GM23338 (cell line): ENCODE measurements around the gene GRIK1. TPM values are rescaled to one million over a fixed set of nuclear protein-coding genes. Genes with fewer than 3 reads are reported as not detected.

Experiments
- ATAC-seq: fragments of 200-7000 bp; cut with Tn5 transposase; 3 replicates; pipeline ENCODE4 v1.9.1; 2020
- DNase-seq: peaks from one replicate; pipeline ENCODE4 v3.0.0-alpha.2; 2015; ENCODE audit warnings: low spot score
- H2AFZ ChIP-seq: fragments of 200-600 bp; sonication (generic); 2 replicates; pipeline ENCODE4 v1.8.0; 2016; ENCODE audit warnings: antibody characterized with exemption, mild to moderate bottlenecking, moderate library complexity
- H3F3A ChIP-seq: fragments of 200-600 bp; sonication (generic); replicated peaks from 2 replicates; pipeline ENCODE4 v1.8.0; 2017; ENCODE audit warnings: antibody characterized with exemption, mixed run types, low read depth
- H3K27ac ChIP-seq: fragments of 200-600 bp; sonication (generic); 2 replicates; pipeline ENCODE4 v1.6.1; 2016; ENCODE audit warnings: low read depth
- H3K27me3 ChIP-seq: fragments of 200-600 bp; sonication (generic); 2 replicates; pipeline ENCODE4 v1.8.0; 2016; ENCODE audit warnings: mild to moderate bottlenecking, mixed run types, moderate library complexity; ENCODE audit not compliant: insufficient read depth
- H3K36me3 ChIP-seq: fragments of 200-600 bp; sonication (generic); 2 replicates; pipeline ENCODE4 v1.8.0; 2016; ENCODE audit warnings: mild to moderate bottlenecking; ENCODE audit not compliant: insufficient read depth
- H3K4me1 ChIP-seq: fragments of 200-600 bp; sonication (generic); 2 replicates; pipeline ENCODE4 v1.8.0; 2016; ENCODE audit warnings: mild to moderate bottlenecking, moderate library complexity; ENCODE audit not compliant: insufficient read depth
- H3K4me2 ChIP-seq: fragments of 200-600 bp; sonication (generic); 2 replicates; pipeline ENCODE4 v1.7.1; 2017; ENCODE audit warnings: mixed run types
- H3K4me3 ChIP-seq: fragments of 200-600 bp; sonication (generic); 2 replicates; pipeline ENCODE4 v1.6.1; 2016; ENCODE audit warnings: mixed run types
- H3K79me2 ChIP-seq: fragments of 200-600 bp; sonication (generic); replicated peaks from 2 replicates; pipeline ENCODE4 v1.8.0; 2017; ENCODE audit warnings: mild to moderate bottlenecking; ENCODE audit not compliant: insufficient read depth
- H3K9me2 ChIP-seq: fragments of 200-600 bp; sonication (generic); 2 replicates; pipeline ENCODE4 v1.8.0; 2017; ENCODE audit not compliant: insufficient read depth
- H4K20me1 ChIP-seq: fragments of 200-600 bp; sonication (generic); replicated peaks from 2 replicates; pipeline ENCODE4 v1.8.0; 2017; ENCODE audit warnings: mild to moderate bottlenecking; ENCODE audit not compliant: insufficient read depth
- H3K27ac Mint-ChIP-seq: 2 replicates; pipeline ENCODE4 v1.8.0; 2020; ENCODE audit warnings: inconsistent platforms, mild to moderate bottlenecking, moderate library complexity, mixed read lengths
- H3K27me3 Mint-ChIP-seq: 3 replicates; pipeline ENCODE4 v1.8.0; 2022; ENCODE audit warnings: low read depth, mild to moderate bottlenecking, moderate library complexity, mixed read lengths, inconsistent platforms; ENCODE audit not compliant: insufficient read depth, poor library complexity
- H3K36me3 Mint-ChIP-seq: 3 replicates; pipeline ENCODE4 v1.8.0; 2021; ENCODE audit warnings: low read depth, mild to moderate bottlenecking, inconsistent platforms, moderate library complexity, mixed read lengths
- H3K4me1 Mint-ChIP-seq: 3 replicates; pipeline ENCODE4 v1.8.0; 2020; ENCODE audit warnings: mild to moderate bottlenecking, inconsistent platforms, mixed read lengths
- H3K4me3 Mint-ChIP-seq: 3 replicates; pipeline ENCODE4 v1.8.0; 2021; ENCODE audit warnings: moderate library complexity, mild to moderate bottlenecking, inconsistent platforms, mixed read lengths
- H3K9me3 Mint-ChIP-seq: 3 replicates; pipeline ENCODE4 v1.8.0; 2020; ENCODE audit warnings: moderate library complexity, mild to moderate bottlenecking, inconsistent platforms, mixed read lengths
- CREB1 ChIP-seq: fragments of 250-450 bp; sonication (Bioruptor Pico); IDR thresholded peaks from 2 replicates; pipeline ENCODE4 v1.5.0; 2020; ENCODE audit warnings: low read depth, mild to moderate bottlenecking, moderate library complexity
- CTCF ChIP-seq, 2 experiments: fragments of 200-600 bp in 1 of 2; sonication (generic) in 1 of 2; conservative IDR thresholded peaks; 2 replicates each; pipeline versions ENCODE4 v1.5.1 to v1.6.1; 2016 to 2017; ENCODE audit warnings: antibody characterized with exemption in 2 of 2, low read depth in 2 of 2, mild to moderate bottlenecking in 2 of 2, moderate library complexity in 1 of 2
- EZH2 ChIP-seq: fragments of 200-600 bp; sonication (generic); IDR thresholded peaks from one replicate; pipeline ENCODE4 v1.8.0; 2017; ENCODE audit warnings: antibody characterized with exemption, mild to moderate bottlenecking, low read depth; ENCODE audit not compliant: unreplicated experiment
- EZH2phosphoT487 ChIP-seq: fragments of 200-600 bp; sonication (generic); IDR thresholded peaks from one replicate; pipeline ENCODE4 v1.8.1; 2018; ENCODE audit warnings: antibody characterized with exemption; ENCODE audit not compliant: unreplicated experiment
- JUNB ChIP-seq: IDR thresholded peaks from one replicate; pipeline ENCODE4 v1.6.1; 2016; ENCODE audit warnings: antibody characterized with exemption; ENCODE audit not compliant: unreplicated experiment
- NANOG ChIP-seq: IDR thresholded peaks from 2 replicates; pipeline ENCODE4 v1.6.1; 2016; ENCODE audit warnings: antibody characterized with exemption, borderline replicate concordance
- POLR2AphosphoS5 ChIP-seq: IDR thresholded peaks from 2 replicates; pipeline ENCODE4 v1.6.1; 2016; ENCODE audit warnings: antibody characterized with exemption, low read depth
- STAT1 ChIP-seq: IDR thresholded peaks from one replicate; pipeline ENCODE4 v1.6.1; 2016; ENCODE audit warnings: antibody characterized with exemption; ENCODE audit not compliant: unreplicated experiment
- ZNF114 ChIP-seq: fragments of 250-450 bp; sonication (Bioruptor Pico); IDR thresholded peaks from 2 replicates; pipeline ENCODE4 v1.5.0; 2020; ENCODE audit warnings: mild to moderate bottlenecking, moderate library complexity
- ZNF331 ChIP-seq: fragments of 250-450 bp; sonication (Bioruptor Pico); IDR thresholded peaks from 2 replicates; pipeline ENCODE4 v1.5.0; 2020; ENCODE audit warnings: low read depth, mild to moderate bottlenecking, moderate library complexity
- polyA plus RNA-seq: library from polyadenylated mRNA; unstranded; fragments of >200 nt; fragmentation: Nextera tagmentation; extraction: Ambion mirVana; gene quantifications from 2 replicates; pipeline ENCODE4 v1.2.1, GENCODE V29; 2016
- total RNA-seq: library from RNA; depleted of rRNA; stranded (reverse); fragments of >200 nt; shearing (Covaris generic); gene quantifications from 2 replicates; pipeline ENCODE4 v1.2.3, GENCODE V29; 2014
- TF ChIP-seq, protein P1 (sequence below): IDR thresholded peaks from one replicate; pipeline ENCODE4 v1.6.1; 2018; ENCODE audit warnings: antibody characterized with exemption; ENCODE audit not compliant: unreplicated experiment
- TF ChIP-seq, protein P2 (sequence below): IDR thresholded peaks from 2 replicates; pipeline ENCODE4 v1.6.1; 2016; ENCODE audit warnings: antibody characterized with exemption
- TF ChIP-seq, protein P3 (sequence below): fragments of 250-450 bp; sonication (Bioruptor Pico); IDR thresholded peaks from 2 replicates; pipeline ENCODE4 v1.5.0; 2020; ENCODE audit warnings: mild to moderate bottlenecking, moderate library complexity

Gene GRIK1
- total and polyA plus RNA-seq, 2 experiments from 2014 or later: 0.18 to 0.42 TPM

DNA sequence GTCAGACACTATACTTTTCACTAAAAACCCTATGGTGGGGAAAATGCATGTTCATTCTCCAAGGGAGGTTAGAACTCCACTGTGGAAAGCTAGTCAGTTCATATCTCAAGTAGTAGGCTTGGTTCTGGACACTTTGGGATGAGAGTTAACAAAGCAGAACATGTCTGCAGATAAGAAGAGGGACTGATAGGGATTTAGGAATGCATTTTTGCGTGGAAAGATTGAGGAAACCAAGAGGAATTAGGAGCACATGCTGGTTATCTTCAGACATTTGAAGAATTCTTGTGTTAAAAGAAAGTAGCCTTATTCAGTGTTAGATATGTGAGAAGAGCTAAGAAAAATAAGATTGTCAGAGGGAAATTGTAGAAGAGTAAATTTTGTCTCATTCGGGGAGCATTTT is 1.2 kb upstream of the GRIK1 start:
- Histone ChIP-seq H3K4me1 (peaks cover 5% of the 10 kb centered on the region; the same call in 1 of the 2 replicates), H3K79me2 (no peaks in the 10 kb centered on the region), H3K36me3 (no peaks in the 10 kb centered on the region), H4K20me1 (peaks cover 4% of the 10 kb centered on the region; the same call in 1 of the 2 replicates), H3K4me3 (0 out of 2 replicates have a peak overlapping the region, but pooled peaks have one; percentile 87), H3K27me3 (peaks cover 62% of the 10 kb centered on the region), H3K9me2 (no peaks in the 10 kb centered on the region), H2AFZ (no peak overlapping the region), H3K4me2 (no peak overlapping the region), H3K27ac (no peak overlapping the region), H3F3A (no peaks in the 10 kb centered on the region)
- Mint-ChIP-seq H3K4me1 (peaks cover 4% of the 10 kb centered on the region), H3K9me3 (no peaks in the 10 kb centered on the region; the same call in 2 of the 3 replicates), H3K27me3 (peaks cover 36% of the 10 kb centered on the region), H3K36me3 (no peaks in the 10 kb centered on the region), H3K4me3 (no peak overlapping the region), H3K27ac (no peak overlapping the region)
- ATAC-seq: no peak
- no peak for DNase-seq
- TF ChIP-seq, protein P1, sequence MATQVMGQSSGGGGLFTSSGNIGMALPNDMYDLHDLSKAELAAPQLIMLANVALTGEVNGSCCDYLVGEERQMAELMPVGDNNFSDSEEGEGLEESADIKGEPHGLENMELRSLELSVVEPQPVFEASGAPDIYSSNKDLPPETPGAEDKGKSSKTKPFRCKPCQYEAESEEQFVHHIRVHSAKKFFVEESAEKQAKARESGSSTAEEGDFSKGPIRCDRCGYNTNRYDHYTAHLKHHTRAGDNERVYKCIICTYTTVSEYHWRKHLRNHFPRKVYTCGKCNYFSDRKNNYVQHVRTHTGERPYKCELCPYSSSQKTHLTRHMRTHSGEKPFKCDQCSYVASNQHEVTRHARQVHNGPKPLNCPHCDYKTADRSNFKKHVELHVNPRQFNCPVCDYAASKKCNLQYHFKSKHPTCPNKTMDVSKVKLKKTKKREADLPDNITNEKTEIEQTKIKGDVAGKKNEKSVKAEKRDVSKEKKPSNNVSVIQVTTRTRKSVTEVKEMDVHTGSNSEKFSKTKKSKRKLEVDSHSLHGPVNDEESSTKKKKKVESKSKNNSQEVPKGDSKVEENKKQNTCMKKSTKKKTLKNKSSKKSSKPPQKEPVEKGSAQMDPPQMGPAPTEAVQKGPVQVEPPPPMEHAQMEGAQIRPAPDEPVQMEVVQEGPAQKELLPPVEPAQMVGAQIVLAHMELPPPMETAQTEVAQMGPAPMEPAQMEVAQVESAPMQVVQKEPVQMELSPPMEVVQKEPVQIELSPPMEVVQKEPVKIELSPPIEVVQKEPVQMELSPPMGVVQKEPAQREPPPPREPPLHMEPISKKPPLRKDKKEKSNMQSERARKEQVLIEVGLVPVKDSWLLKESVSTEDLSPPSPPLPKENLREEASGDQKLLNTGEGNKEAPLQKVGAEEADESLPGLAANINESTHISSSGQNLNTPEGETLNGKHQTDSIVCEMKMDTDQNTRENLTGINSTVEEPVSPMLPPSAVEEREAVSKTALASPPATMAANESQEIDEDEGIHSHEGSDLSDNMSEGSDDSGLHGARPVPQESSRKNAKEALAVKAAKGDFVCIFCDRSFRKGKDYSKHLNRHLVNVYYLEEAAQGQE: no peak
- TF ChIP-seq ZNF331 (no peak), JUNB (no peak), POLR2AphosphoS5 (no peak), EZH2phosphoT487 (no peak), ZNF114 (no peak), CREB1 (CRISPR knock-in tag) (no peak), NANOG (no peak), STAT1 (no peak), CTCF (conservative IDR thresholded peaks at IDR 0.05; ENCODE audit: low read depth in 2 of 2) (no peak), EZH2 (no peak)
- TF ChIP-seq, protein P2, sequence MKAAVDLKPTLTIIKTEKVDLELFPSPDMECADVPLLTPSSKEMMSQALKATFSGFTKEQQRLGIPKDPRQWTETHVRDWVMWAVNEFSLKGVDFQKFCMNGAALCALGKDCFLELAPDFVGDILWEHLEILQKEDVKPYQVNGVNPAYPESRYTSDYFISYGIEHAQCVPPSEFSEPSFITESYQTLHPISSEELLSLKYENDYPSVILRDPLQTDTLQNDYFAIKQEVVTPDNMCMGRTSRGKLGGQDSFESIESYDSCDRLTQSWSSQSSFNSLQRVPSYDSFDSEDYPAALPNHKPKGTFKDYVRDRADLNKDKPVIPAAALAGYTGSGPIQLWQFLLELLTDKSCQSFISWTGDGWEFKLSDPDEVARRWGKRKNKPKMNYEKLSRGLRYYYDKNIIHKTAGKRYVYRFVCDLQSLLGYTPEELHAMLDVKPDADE: no peak
- TF ChIP-seq, protein P3, sequence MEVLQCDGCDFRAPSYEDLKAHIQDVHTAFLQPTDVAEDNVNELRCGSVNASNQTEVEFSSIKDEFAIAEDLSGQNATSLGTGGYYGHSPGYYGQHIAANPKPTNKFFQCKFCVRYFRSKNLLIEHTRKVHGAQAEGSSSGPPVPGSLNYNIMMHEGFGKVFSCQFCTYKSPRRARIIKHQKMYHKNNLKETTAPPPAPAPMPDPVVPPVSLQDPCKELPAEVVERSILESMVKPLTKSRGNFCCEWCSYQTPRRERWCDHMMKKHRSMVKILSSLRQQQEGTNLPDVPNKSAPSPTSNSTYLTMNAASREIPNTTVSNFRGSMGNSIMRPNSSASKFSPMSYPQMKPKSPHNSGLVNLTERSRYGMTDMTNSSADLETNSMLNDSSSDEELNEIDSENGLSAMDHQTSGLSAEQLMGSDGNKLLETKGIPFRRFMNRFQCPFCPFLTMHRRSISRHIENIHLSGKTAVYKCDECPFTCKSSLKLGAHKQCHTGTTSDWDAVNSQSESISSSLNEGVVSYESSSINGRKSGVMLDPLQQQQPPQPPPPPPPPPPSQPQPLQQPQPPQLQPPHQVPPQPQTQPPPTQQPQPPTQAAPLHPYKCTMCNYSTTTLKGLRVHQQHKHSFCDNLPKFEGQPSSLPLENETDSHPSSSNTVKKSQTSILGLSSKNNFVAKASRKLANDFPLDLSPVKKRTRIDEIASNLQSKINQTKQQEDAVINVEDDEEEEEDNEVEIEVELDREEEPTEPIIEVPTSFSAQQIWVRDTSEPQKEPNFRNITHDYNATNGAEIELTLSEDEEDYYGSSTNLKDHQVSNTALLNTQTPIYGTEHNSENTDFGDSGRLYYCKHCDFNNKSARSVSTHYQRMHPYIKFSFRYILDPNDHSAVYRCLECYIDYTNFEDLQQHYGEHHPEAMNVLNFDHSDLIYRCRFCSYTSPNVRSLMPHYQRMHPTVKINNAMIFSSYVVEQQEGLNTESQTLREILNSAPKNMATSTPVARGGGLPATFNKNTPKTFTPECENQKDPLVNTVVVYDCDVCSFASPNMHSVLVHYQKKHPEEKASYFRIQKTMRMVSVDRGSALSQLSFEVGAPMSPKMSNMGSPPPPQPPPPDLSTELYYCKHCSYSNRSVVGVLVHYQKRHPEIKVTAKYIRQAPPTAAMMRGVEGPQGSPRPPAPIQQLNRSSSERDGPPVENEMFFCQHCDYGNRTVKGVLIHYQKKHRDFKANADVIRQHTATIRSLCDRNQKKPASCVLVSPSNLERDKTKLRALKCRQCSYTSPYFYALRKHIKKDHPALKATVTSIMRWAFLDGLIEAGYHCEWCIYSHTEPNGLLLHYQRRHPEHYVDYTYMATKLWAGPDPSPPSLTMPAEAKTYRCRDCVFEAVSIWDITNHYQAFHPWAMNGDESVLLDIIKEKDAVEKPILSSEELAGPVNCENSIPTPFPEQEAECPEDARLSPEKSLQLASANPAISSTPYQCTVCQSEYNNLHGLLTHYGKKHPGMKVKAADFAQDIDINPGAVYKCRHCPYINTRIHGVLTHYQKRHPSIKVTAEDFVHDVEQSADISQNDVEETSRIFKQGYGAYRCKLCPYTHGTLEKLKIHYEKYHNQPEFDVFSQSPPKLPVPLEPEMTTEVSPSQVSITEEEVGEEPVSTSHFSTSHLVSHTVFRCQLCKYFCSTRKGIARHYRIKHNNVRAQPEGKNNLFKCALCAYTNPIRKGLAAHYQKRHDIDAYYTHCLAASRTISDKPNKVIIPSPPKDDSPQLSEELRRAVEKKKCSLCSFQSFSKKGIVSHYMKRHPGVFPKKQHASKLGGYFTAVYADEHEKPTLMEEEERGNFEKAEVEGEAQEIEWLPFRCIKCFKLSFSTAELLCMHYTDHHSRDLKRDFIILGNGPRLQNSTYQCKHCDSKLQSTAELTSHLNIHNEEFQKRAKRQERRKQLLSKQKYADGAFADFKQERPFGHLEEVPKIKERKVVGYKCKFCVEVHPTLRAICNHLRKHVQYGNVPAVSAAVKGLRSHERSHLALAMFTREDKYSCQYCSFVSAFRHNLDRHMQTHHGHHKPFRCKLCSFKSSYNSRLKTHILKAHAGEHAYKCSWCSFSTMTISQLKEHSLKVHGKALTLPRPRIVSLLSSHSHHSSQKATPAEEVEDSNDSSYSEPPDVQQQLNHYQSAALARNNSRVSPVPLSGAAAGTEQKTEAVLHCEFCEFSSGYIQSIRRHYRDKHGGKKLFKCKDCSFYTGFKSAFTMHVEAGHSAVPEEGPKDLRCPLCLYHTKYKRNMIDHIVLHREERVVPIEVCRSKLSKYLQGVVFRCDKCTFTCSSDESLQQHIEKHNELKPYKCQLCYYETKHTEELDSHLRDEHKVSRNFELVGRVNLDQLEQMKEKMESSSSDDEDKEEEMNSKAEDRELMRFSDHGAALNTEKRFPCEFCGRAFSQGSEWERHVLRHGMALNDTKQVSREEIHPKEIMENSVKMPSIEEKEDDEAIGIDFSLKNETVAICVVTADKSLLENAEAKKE (CRISPR knock-in tag): no peak
